T-cell (primary cell): ENCODE data around the gene MYPN. TPM values are rescaled to one million over a fixed set of nuclear protein-coding genes. Genes with fewer than 3 reads are reported as not detected.

Experiments used
- ATAC-seq, 4 experiments: fragments of 200-7000 bp in 3 of 4; fragments of 150-1000 bp in 1 of 4; cut with Tn5 transposase; replicated peaks in 1 of 4; 1 replicate in 3 of 4; 2 replicates in 1 of 4; pipeline ENCODE4 v1.10.0; 2021; ENCODE audit warnings: moderate library complexity in 3 of 4, mild to moderate bottlenecking in 2 of 4, moderate number of reproducible peaks in 1 of 4
- CTCF ChIA-PET, 2 donors: fragments of 300-600 bp; sonication (Branson Sonifier 250); formaldehyde crosslinking; loops; one replicate each; lab custom pipeline; 2022; ENCODE audit warnings: antibody characterized with exemption in 2 of 2; lab: Charles Lee
- POLR2A ChIA-PET, 2 donors: fragments of 300-600 bp; sonication (Branson Sonifier 250); formaldehyde crosslinking; loops; one replicate each; lab custom pipeline; 2022; ENCODE audit warnings: antibody characterized with exemption in 2 of 2; lab: Charles Lee
- DNase-seq, 35 experiments: peaks; one replicate each; pipeline versions ENCODE4 v3.0.0 to v3.0.0-alpha.2; 2013 to 2023
- H3K27ac ChIP-seq: one replicate; pipeline ENCODE4 v1.5.1; 2013; ENCODE audit warnings: low read length
- H3K27me3 ChIP-seq, 2 experiments: replicated peaks in 1 of 2; 1 replicate in 1 of 2; 2 replicates in 1 of 2; pipeline versions ENCODE4 v1.6.1 to v1.7.0; 2013; ENCODE audit warnings: low read length in 1 of 2, mixed read lengths in 1 of 2; ENCODE audit not compliant: control insufficient read depth in 2 of 2, insufficient read depth in 2 of 2; ENCODE audit errors: extremely low read depth in 1 of 2
- H3K36me3 ChIP-seq, 2 donors: 1 replicate in 1 of 2; 2 replicates in 1 of 2; pipeline versions ENCODE4 v1.6.1 to v1.7.0; 2013; ENCODE audit warnings: low read length in 1 of 2; ENCODE audit not compliant: control insufficient read depth in 2 of 2, insufficient read depth in 1 of 2; ENCODE audit errors: extremely low read depth in 1 of 2
- H3K4me1 ChIP-seq, 2 experiments: 1 replicate in 1 of 2; 2 replicates in 1 of 2; pipeline versions ENCODE4 v1.6.1 to v1.7.0; 2013; ENCODE audit warnings: low read length in 2 of 2, mixed read lengths in 1 of 2; ENCODE audit not compliant: insufficient read depth in 2 of 2, control insufficient read depth in 1 of 2; ENCODE audit errors: extremely low read depth in 1 of 2
- H3K4me3 ChIP-seq, 2 donors: 1 replicate in 1 of 2; 2 replicates in 1 of 2; pipeline versions ENCODE4 v1.5.1 to v1.7.0; 2013; ENCODE audit warnings: mild to moderate bottlenecking in 2 of 2, low read length in 1 of 2, moderate library complexity in 1 of 2; ENCODE audit not compliant: control insufficient read depth in 1 of 2; ENCODE audit errors: extremely low read depth in 1 of 2
- H3K9me3 ChIP-seq: 2 replicates; pipeline ENCODE4 v1.7.0; 2013
- H3K27ac Mint-ChIP-seq, 2 donors: one replicate each; pipeline ENCODE4 v1.8.0; 2020 to 2021; ENCODE audit warnings: mild to moderate bottlenecking in 2 of 2, mixed read lengths in 2 of 2
- H3K27me3 Mint-ChIP-seq, 2 donors: one replicate each; pipeline ENCODE4 v1.8.0; 2021 to 2022; ENCODE audit warnings: mixed read lengths in 2 of 2
- H3K36me3 Mint-ChIP-seq: one replicate; pipeline ENCODE4 v1.8.0; 2021; ENCODE audit warnings: mixed read lengths
- H3K4me1 Mint-ChIP-seq, 3 donors: one replicate each; pipeline ENCODE4 v1.8.0; 2020 to 2022; ENCODE audit warnings: mixed read lengths in 3 of 3, mild to moderate bottlenecking in 1 of 3
- H3K4me3 Mint-ChIP-seq, 3 donors: one replicate each; pipeline ENCODE4 v1.8.0; 2020 to 2022; ENCODE audit warnings: mild to moderate bottlenecking in 3 of 3, mixed read lengths in 3 of 3, moderate library complexity in 3 of 3
- H3K9me3 Mint-ChIP-seq, 3 donors: one replicate each; pipeline ENCODE4 v1.8.0; 2020 to 2022; ENCODE audit warnings: mixed read lengths in 3 of 3
- WGBS: methylation state at CpG from one replicate; pipeline ENCODE4 v1.1.5; 2013; ENCODE audit warnings: missing lambda C conversion rate; ENCODE audit not compliant: insufficient coverage; 5-methylcytosine and 5-hydroxymethylcytosine counted together
- total RNA-seq, 35 experiments: library from RNA in 6 of 35; stranded (reverse) in 6 of 35; fragments of 120-200 nt in 1 of 35; gene quantifications; one replicate each; pipeline versions ENCODE4 v1.2.1 to v1.2.4 and lab custom pipeline; 2013 to 2026

Gene MYPN
- total RNA-seq, 5 donors from 2014 or later (not counting 1 experiment from before 2014, with no cell fraction given), result not detected

- Histone ChIP-seq H3K4me1 (peaks cover 0 to 9% of the 10 kb centered on the region in 2 experiments), H3K9me3 (no peaks in the 10 kb centered on the region), H3K27me3 (peaks cover 0 to 16% of the 10 kb centered on the region in 2 experiments), H3K36me3 (no peaks in the 10 kb centered on the region), H3K4me3 (no peak overlapping the region), H3K27ac (no peak overlapping the region)
- DNase-seq (no peak), ATAC-seq (no peak)
- 88% methylated on average over 1 of the region's 2 CpGs for WGBS
- no peaks in the 10 kb centered on the region for H3K9me3 Mint-ChIP-seq
- no peak overlapping the region for H3K27ac Mint-ChIP-seq
- peaks cover 26 to 39% of the 10 kb centered on the region in 2 donors for H3K27me3 Mint-ChIP-seq
- no peaks in the 10 kb centered on the region for H3K36me3 Mint-ChIP-seq
- H3K4me3 Mint-ChIP-seq, result no peak overlapping the region
- ChIA-PET CTCF (interaction anchor here in 1 of 2 donors (0.6 kb wide), 1 partner anchor 255 kb away, joined by 4 read pairs; no protein-coding TSS in a partner anchor), POLR2A (no interaction called here)
- H3K4me1 Mint-ChIP-seq, result peaks cover 5 to 8% (median 8%) of the 10 kb centered on the region in 3 donors
Observed at GRCh38 chr10:68235111-68235510, 125.8 kb downstream of the MYPN start.

GRCh38 chr10:68235581-68235980, 126.3 kb downstream of the MYPN start:
- Histone ChIP-seq H3K4me1 (peaks cover 0 to 9% of the 10 kb centered on the region in 2 experiments), H3K36me3 (no peaks in the 10 kb centered on the region), H3K27me3 (peaks cover 0 to 18% of the 10 kb centered on the region in 2 experiments), H3K4me3 (no peak overlapping the region), H3K9me3 (no peaks in the 10 kb centered on the region), H3K27ac (no peak overlapping the region)
- Mint-ChIP-seq H3K27me3 (peaks cover 25 to 36% of the 10 kb centered on the region in 2 donors), H3K4me1 (peaks cover 4 to 7% (median 7%) of the 10 kb centered on the region in 3 donors), H3K9me3 (no peaks in the 10 kb centered on the region), H3K4me3 (no peak overlapping the region), H3K27ac (no peak overlapping the region), H3K36me3 (no peaks in the 10 kb centered on the region)
- no peak for ATAC-seq
- no peak for DNase-seq
- CTCF ChIA-PET, result interaction anchor here (0.6 to 0.7 kb wide), 2 partner anchors 18 to 256 kb away, joined by 3 to 4 read pairs; no protein-coding TSS in a partner anchor
- POLR2A ChIA-PET, result no interaction called here

DNA sequence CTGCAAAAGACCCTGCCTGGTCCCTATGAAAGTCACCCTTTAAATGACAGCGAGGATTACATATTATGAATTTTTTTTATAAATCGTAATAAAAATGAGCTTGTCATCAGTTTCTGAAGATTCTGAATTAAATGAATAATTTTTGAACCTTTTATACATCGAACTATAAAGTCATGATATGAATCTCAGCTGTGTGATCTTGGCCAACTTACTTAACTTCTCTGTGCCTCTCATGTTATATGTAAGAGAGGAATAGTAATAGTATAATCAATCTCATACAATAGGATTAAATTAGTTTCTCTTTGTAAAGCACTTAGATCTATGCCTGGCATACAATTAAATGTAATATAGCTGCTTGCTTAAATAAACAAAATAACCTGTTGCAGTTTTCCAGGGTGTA, 127.9 kb downstream of the MYPN start:
- DNase-seq (no peak), ATAC-seq (no peak)
- Mint-ChIP-seq H3K36me3 (no peaks in the 10 kb centered on the region), H3K27me3 (peaks cover 22 to 24% of the 10 kb centered on the region in 2 donors), H3K4me3 (no peak overlapping the region), H3K4me1 (no peaks in the 10 kb centered on the region), H3K27ac (no peak overlapping the region), H3K9me3 (no peaks in the 10 kb centered on the region)
- ChIA-PET POLR2A (no interaction called here), CTCF (no interaction called here)
- Histone ChIP-seq H3K36me3 (no peaks in the 10 kb centered on the region), H3K4me1 (no peaks in the 10 kb centered on the region), H3K9me3 (no peaks in the 10 kb centered on the region), H3K4me3 (no peak overlapping the region), H3K27me3 (peaks cover 0 to 6% of the 10 kb centered on the region in 2 experiments), H3K27ac (no peak overlapping the region)
- WGBS, result no CpG with 5 or more reads among the region's 3 CpGs

- H3K27me3 ChIP-seq, result peaks cover 0 to 5% of the 10 kb centered on the region in 2 experiments
- H3K4me1 ChIP-seq, result no peaks in the 10 kb centered on the region
- DNase-seq, result no peak
- H3K4me3 ChIP-seq, result no peak overlapping the region
- H3K36me3 ChIP-seq, result no peaks in the 10 kb centered on the region
- POLR2A ChIA-PET, result no interaction called here
- CTCF ChIA-PET, result interaction anchor here in 1 of 2 donors (0.5 kb wide), 1 partner anchor 29 kb away, joined by 3 read pairs; no protein-coding TSS in a partner anchor
- ATAC-seq, result no peak
- peaks cover 14 to 16% of the 10 kb centered on the region in 2 donors for H3K27me3 Mint-ChIP-seq
- H3K4me3 Mint-ChIP-seq, result no peak overlapping the region
- no peaks in the 10 kb centered on the region for H3K9me3 ChIP-seq
- no peaks in the 10 kb centered on the region for H3K36me3 Mint-ChIP-seq
- H3K4me1 Mint-ChIP-seq, result no peaks in the 10 kb centered on the region
- no peaks in the 10 kb centered on the region for H3K9me3 Mint-ChIP-seq
- H3K27ac ChIP-seq, result no peak overlapping the region
- 84% methylated on average over 4 of the region's 6 CpGs for WGBS
- no peak overlapping the region for H3K27ac Mint-ChIP-seq
Observed at GRCh38 chr10:68238371-68238770, 129.1 kb downstream of the MYPN start.

DNA sequence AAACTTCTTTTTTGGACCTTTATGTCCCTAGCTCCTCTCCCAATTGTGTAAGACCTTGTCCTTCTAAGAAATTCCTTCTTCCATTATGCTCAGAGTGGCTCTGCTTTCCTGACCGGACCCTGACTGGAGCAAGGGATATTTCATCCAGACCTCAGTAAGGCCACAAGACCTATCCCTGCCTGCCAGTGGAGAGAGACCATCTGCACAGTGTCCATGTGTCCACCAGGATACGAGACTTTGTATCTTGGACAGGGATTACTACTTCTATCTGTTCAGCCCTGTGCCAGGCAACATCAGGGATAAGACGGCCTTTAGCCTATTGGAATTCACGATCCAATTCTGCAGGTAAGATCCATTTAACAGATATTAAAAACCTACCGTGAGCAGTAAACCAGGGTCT, 129.8 kb downstream of the MYPN start:
- ChIA-PET POLR2A (no interaction called here), CTCF (interaction anchor here in 1 of 2 donors (0.5 kb wide), 1 partner anchor 29 kb away, joined by 3 read pairs; no protein-coding TSS in a partner anchor)
- Mint-ChIP-seq H3K27me3 (peaks cover 7 to 9% of the 10 kb centered on the region in 2 donors), H3K27ac (no peak overlapping the region), H3K36me3 (no peaks in the 10 kb centered on the region), H3K9me3 (no peaks in the 10 kb centered on the region), H3K4me1 (no peaks in the 10 kb centered on the region), H3K4me3 (no peak overlapping the region)
- H3K4me1 ChIP-seq, result no peaks in the 10 kb centered on the region
- DNase-seq (no peak), ATAC-seq (no peak)
- no peaks in the 10 kb centered on the region for H3K9me3 ChIP-seq
- peaks cover 0 to 5% of the 10 kb centered on the region in 2 experiments for H3K27me3 ChIP-seq
- no peaks in the 10 kb centered on the region for H3K36me3 ChIP-seq
- 95% methylated on average over 4 of the region's 5 CpGs for WGBS
- no peak overlapping the region for H3K27ac ChIP-seq
- no peak overlapping the region for H3K4me3 ChIP-seq

- ChIA-PET CTCF (no interaction called here), POLR2A (no interaction called here)
- ATAC-seq (no peak), DNase-seq (no peak)
- WGBS, result 87% methylated on average over 3 of the region's 5 CpGs
- no peaks in the 10 kb centered on the region for H3K4me1 ChIP-seq
- H3K4me3 ChIP-seq, result no peak overlapping the region
- no peaks in the 10 kb centered on the region for H3K36me3 Mint-ChIP-seq
- H3K27ac Mint-ChIP-seq, result no peak overlapping the region
- no peak overlapping the region for H3K27ac ChIP-seq
- H3K4me1 Mint-ChIP-seq, result no peaks in the 10 kb centered on the region
- no peaks in the 10 kb centered on the region for H3K9me3 ChIP-seq
- peaks cover 6 to 9% of the 10 kb centered on the region in 2 donors for H3K27me3 Mint-ChIP-seq
- H3K27me3 ChIP-seq, result peaks cover 0 to 2% of the 10 kb centered on the region in 2 experiments
- no peak overlapping the region for H3K4me3 Mint-ChIP-seq
- no peaks in the 10 kb centered on the region for H3K9me3 Mint-ChIP-seq
- H3K36me3 ChIP-seq, result no peaks in the 10 kb centered on the region
Observed at GRCh38 chr10:68239596-68240150, 130.4 kb downstream of the MYPN start.
